Measurements from ENCODE around the gene ABHD17A. TPM values are rescaled to one million over a fixed set of nuclear protein-coding genes. Genes with fewer than 3 reads are reported as not detected.
A peak's percentile ranks its signal among the peaks of the same experiment; 100 is the strongest.

Gene ABHD17A
- total RNA-seq, 2 donors from 2014 or later, result 92.6 to 99.5 TPM

DNA sequence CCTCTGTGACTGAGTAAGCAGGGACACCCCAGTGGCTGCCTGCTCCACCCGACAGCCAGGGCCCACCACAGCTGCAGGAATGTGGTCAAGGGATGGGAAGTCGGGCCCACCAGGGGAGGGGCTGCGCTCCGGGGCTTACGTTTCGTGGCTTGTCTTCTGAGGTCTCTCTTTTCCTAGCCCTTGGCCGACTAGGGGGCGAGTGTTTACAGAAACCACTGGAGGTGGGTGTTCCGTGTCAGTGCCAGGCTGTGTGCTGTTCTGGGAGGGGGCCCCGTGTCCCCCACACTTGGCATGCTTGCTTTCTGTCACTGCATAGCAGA lies 24.4 kb upstream of the ABHD17A start:
- H3K9me3 ChIP-seq, result no peaks in the 10 kb centered on the region

DNA sequence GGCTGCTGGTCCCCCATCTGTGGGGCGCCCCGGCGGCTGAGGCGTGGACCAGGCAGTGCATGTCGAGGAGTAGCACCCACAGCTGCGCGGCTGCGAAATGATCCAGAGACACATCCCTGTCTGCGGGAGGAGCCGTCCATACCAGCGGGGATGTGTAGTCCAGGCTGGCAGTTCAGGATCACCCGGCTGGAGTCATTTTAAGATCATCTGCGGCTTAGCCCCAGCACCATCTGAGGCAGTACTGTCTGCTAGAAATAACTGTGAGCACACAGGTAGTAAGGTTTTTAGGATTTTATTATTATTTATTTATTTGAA lies 23.0 kb upstream of the ABHD17A start:
- no peak for DNase-seq (ENCODE audit: low spot score)
- peaks cover 8% of the 10 kb centered on the region for H3K36me3 ChIP-seq
- H3K27me3 ChIP-seq, result no peaks in the 10 kb centered on the region
- no peak overlapping the region for H3K4me3 ChIP-seq
- H3K4me1 ChIP-seq, result peaks cover 0 to 24% of the 10 kb centered on the region in 2 donors
- no peaks in the 10 kb centered on the region for H3K9me3 ChIP-seq
- H3K27ac ChIP-seq, result no peak overlapping the region
- no peak for TF ChIP-seq CTCF (IDR thresholded peaks at IDR 0.05)

More for the DNA sequence above, 24.4 kb upstream of the ABHD17A start:
- no peak for DNase-seq (ENCODE audit: low spot score)
- H3K27ac ChIP-seq, result no peak overlapping the region
- peaks cover 0 to 24% of the 10 kb centered on the region in 2 donors for H3K4me1 ChIP-seq
- no peak overlapping the region for H3K4me3 ChIP-seq
- TF ChIP-seq CTCF (IDR thresholded peaks at IDR 0.05), result no peak
- no peaks in the 10 kb centered on the region for H3K27me3 ChIP-seq
- H3K36me3 ChIP-seq, result peaks cover 11% of the 10 kb centered on the region

DNA sequence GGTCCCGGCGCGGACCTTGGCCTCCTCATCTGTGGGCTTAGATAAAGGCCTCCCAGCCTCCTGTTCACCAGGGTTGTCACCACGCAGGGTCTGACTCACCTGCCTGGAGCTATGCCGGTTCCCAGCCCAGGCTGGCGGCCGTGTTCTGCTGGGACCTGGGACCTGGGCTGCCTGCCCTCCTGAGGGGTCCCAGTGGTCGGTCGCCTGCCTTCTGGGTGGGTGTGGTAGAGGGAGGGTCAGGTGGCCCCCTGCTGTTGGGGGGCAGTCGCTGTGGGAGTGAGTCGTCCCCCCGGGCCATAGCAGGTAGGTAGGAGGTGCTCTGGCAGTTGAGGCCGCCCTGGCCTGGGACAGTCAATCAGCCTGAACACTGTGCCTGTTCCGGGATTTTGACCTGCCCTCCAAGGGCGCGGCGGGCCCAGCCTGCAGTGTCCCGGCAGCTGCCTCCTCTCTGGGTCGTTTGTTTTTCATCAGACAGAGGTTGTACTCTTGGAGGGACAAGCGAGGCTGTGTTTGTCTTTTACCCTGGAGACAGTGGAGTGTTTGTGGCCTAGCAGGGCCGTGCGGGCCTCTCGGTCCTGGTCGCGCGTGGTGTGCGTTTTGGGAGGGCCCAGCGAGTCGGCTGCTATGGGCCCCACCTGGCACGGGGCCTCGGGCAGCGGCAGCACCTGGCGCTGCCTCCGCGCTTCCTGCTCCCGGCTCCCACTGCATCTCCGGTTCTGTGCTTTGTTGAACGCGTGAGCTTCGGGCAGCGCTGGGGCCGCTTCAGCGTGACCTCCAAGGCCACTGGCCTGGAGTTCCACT lies 22.5 kb upstream of the ABHD17A start:
- TF ChIP-seq CTCF (IDR thresholded peaks at IDR 0.05), result no peak

DNA sequence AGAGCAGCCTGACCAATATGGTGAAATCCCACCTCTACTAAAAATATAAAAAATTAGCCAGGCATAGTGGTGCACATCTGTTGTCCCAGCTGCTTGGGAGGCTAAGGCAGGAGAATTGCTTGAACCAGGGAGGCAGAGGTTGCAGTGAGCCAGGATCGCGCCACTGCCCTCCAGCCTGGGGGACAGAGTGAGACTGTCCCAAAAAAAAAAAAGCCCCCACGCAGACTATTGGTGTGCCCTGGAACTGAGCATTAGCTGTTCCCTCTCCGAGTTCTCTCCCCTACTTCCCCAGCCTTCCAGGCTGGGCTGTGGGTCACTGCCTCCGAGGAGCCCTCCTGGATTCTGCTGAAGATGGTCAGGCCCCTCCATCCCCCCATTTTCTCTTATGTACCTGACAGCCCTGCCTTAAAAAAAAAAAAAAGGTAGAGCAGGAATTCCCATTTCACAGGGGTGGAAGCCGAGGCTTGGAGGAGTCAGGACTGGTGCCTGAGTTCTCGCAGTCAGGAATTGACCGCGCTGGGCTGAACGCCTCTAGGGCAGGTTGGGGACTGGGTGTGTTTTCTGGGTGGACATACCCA lies 21.8 kb upstream of the ABHD17A start:
- DNase-seq (ENCODE audit: low spot score), result no peak
- no peaks in the 10 kb centered on the region for H3K27me3 ChIP-seq
- no peak overlapping the region for H3K27ac ChIP-seq
- H3K9me3 ChIP-seq, result no peaks in the 10 kb centered on the region
- no peaks in the 10 kb centered on the region for H3K36me3 ChIP-seq
- TF ChIP-seq CTCF (IDR thresholded peaks at IDR 0.05), result no peak
- H3K4me3 ChIP-seq, result no peak overlapping the region
- H3K4me1 ChIP-seq, result peaks cover 0 to 24% of the 10 kb centered on the region in 2 donors

More for the DNA sequence above, 22.5 kb upstream of the ABHD17A start:
- Histone ChIP-seq H3K27me3 (no peaks in the 10 kb centered on the region), H3K27ac (no peak overlapping the region), H3K4me1 (peaks cover 0 to 24% of the 10 kb centered on the region in 2 donors), H3K4me3 (no peak overlapping the region), H3K9me3 (no peaks in the 10 kb centered on the region), H3K36me3 (peaks cover 2% of the 10 kb centered on the region)
- no peak for DNase-seq (ENCODE audit: low spot score)

- Histone ChIP-seq H3K4me1 (peaks cover 0 to 24% of the 10 kb centered on the region in 2 donors), H3K9me3 (no peaks in the 10 kb centered on the region), H3K27ac (peak overlapping the region; percentile 76 to 79), H3K36me3 (no peaks in the 10 kb centered on the region), H3K27me3 (no peaks in the 10 kb centered on the region), H3K4me3 (peak overlapping the region; percentile 59 to 68)
- no peak for TF ChIP-seq CTCF (IDR thresholded peaks at IDR 0.05)
- no peak for DNase-seq (ENCODE audit: low spot score)
Observed at GRCh38 chr19:1905863-1906375, 20.6 kb upstream of the ABHD17A start.

All from right atrium auricular region (tissue), 2 donors.